Measurements from ENCODE around the gene NELFA. TPM values are rescaled to one million over a fixed set of nuclear protein-coding genes. Genes with fewer than 3 reads are reported as not detected.
"Not testable (repeated sequence)": the region's sequence is repeated elsewhere in the genome, so short reads cannot be mapped to it uniquely, and the experiment has no call there.

Gene NELFA
- total and polyA plus RNA-seq, 4 donors = 14.0 to 54.5 (median 36.9) TPM

DNA sequence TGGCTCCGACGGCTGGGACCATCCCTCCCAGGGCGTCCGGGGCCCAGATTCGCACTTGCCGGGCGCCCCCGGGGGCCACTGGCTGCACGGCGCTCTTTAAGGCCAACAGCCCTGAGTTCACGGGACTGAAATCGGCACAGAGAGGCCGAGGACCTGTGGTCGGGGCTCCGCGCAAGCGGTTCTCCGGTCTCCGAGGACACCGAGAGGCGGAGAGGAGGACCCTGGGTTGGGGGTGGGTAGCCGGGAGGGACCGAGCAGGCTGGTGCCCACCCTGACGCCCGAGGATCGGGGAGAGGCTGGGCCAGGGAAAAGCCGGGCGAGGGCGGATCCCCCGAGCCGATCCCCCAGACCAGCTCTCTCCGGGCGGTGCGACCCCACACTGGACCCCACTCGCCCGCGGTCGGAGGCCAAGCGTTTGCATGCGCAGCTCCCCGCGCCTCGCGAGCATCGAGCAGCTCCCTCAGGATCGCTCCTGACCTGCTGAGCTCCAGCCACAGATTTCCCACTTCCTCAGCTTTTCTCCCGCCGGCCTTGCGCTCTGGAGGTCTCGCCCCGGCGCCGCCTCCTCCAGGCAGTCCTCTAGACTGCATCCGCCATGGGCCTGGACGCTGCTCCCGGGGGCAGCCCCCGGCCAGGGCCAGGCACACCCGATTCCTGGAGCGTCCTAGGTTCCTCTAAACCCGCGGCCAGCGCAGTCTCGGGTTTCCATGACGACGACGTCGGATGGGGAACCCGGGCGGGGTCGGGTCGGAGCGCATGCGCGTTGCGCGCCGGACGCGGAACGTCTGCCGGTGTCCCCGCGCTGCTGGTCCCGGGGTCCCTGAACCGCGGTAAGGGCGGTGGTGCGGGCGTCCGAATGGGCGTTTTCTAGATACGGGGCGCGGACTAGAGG is 32.7 kb upstream of the NELFA start:
- WGBS (ENCODE audit: insufficient coverage) = under 1% methylated on average over 94 of the region's 94 CpGs
- no peak overlapping the region for H3K27ac ChIP-seq (ENCODE audit: low read depth, low read length)

DNA sequence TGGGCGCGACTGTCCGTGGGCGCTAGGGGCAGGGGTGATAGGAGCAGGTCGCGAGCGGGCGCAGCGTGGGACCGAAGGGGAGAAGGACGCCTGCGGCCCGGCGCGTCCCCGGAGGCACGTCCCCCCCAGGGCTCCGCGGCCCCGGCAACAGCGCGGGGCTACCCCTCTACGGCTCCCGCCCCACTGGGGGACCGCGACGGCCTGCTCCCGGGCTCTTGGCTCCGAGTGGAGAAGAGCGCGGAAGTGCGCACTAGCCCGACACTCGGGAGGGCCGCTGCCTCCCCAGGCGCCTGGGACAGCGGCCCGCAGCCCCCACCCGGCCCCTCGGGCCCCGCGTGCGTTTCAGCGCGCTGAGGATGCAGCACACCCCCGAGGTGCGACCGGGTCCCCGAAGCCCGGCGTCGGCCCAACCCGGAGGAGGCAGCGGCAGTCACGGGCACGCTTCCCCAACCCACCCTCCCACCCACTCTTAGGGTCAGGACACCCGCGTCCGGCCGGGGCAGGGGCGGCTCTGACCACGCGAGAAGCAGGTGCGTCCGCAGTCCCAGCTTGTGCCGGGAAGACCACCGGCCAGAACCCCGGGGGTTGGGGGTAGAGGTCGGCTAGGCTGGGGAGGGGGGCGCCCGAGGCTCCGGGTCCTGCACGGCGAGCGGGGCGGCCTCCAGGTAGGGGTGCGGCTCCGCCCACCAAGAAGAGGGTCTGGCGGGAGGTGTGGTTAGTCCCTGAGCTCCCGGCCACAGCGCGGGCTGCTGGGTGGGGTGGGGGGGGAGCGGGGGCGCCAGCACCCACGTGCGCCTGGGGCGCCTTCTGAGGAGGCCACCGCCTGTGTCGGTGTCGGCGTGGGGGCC is 31.8 kb upstream of the NELFA start:
- Histone ChIP-seq H3K27ac (ENCODE audit: low read depth, low read length) (no peak overlapping the region), H3K4me3 (ENCODE audit: low read depth, low read length) (peak overlapping the region; percentile 71), H3K9me3 (ENCODE audit: control insufficient read depth, insufficient read depth, low read length) (no peaks in the 10 kb centered on the region), H3K4me1 (ENCODE audit: control insufficient read depth, insufficient read depth, low read length) (peaks cover 38% of the 10 kb centered on the region), H3K36me3 (ENCODE audit: control insufficient read depth, insufficient read depth, low read length) (peaks cover 25% of the 10 kb centered on the region), H3K27me3 (ENCODE audit: control insufficient read depth, insufficient read depth, low read length) (peaks cover 10% of the 10 kb centered on the region)
- 3% methylated on average over 73 of the region's 91 CpGs for WGBS (ENCODE audit: insufficient coverage)
- peak in 1 of 6 donors; percentile 3 for DNase-seq (ENCODE audit: low read depth in 4 of 6, low spot score in 6 of 6)

More for the DNA sequence above, 32.7 kb upstream of the NELFA start:
- peaks cover 10% of the 10 kb centered on the region for H3K27me3 ChIP-seq (ENCODE audit: control insufficient read depth, insufficient read depth, low read length)
- no peaks in the 10 kb centered on the region for H3K9me3 ChIP-seq (ENCODE audit: control insufficient read depth, insufficient read depth, low read length)
- peaks cover 43% of the 10 kb centered on the region for H3K4me1 ChIP-seq (ENCODE audit: control insufficient read depth, insufficient read depth, low read length)
- DNase-seq (ENCODE audit: low read depth in 4 of 6, low spot score in 6 of 6) = peak; percentile 72 to 96 (median 74)
- peak overlapping the region; percentile 71 for H3K4me3 ChIP-seq (ENCODE audit: low read depth, low read length)
- peaks cover 25% of the 10 kb centered on the region for H3K36me3 ChIP-seq (ENCODE audit: control insufficient read depth, insufficient read depth, low read length)

DNA sequence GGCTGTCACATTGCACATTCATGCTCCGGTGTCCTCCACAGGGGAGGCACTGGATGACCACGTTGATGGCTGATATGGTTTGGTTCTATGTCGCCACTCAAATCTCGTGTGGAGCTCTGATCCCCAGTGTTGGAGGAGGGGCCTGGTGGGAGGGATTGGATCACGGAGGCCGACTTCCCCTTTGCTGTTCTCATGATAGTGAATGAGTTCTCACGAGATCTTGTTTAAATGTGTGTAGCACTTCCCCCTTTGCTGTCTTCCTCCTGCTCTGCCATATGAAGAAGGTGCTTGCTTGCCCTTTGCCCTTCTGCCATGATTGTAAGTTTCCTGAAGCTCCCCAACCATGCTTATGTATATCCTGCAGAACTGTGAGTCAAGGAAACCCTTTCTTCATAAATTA is 28.1 kb upstream of the NELFA start:
- 84% methylated on average over 6 of the region's 7 CpGs for WGBS (ENCODE audit: insufficient coverage)
- Histone ChIP-seq H3K27ac (ENCODE audit: low read depth, low read length) (no peak overlapping the region), H3K4me3 (ENCODE audit: low read depth, low read length) (no peak overlapping the region), H3K4me1 (ENCODE audit: control insufficient read depth, insufficient read depth, low read length) (peaks cover 15% of the 10 kb centered on the region), H3K36me3 (ENCODE audit: control insufficient read depth, insufficient read depth, low read length) (peaks cover 5% of the 10 kb centered on the region), H3K27me3 (ENCODE audit: control insufficient read depth, insufficient read depth, low read length) (peaks cover 10% of the 10 kb centered on the region), H3K9me3 (ENCODE audit: control insufficient read depth, insufficient read depth, low read length) (no peaks in the 10 kb centered on the region)
- no peak for DNase-seq (ENCODE audit: low read depth in 4 of 6, low spot score in 6 of 6)

DNA sequence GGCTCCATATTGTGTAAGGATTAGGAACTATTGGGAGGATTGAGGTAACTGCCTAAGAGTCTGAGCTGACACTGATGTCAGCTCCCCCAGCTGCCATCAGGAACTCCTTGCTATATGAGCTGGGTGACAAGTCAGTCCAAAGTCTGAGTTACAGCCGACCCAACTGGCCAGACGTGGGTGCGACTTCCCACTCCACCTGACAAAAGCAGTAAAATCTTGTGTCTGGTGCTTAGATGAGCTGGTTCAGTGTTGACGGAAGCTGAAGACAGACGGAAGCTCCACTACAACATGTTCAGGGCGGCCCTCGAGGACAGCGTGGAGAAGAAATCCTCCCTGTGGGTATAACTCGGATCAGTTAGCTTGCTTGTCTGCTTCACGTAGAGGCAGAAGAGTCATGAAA is 27.6 kb upstream of the NELFA start:
- no peak for DNase-seq (ENCODE audit: low read depth in 4 of 6, low spot score in 6 of 6)
- 93% methylated on average over 5 of the region's 10 CpGs for WGBS (ENCODE audit: insufficient coverage)
- H3K36me3 ChIP-seq (ENCODE audit: control insufficient read depth, insufficient read depth, low read length) = peaks cover 5% of the 10 kb centered on the region
- H3K9me3 ChIP-seq (ENCODE audit: control insufficient read depth, insufficient read depth, low read length) = no peaks in the 10 kb centered on the region
- H3K27ac ChIP-seq (ENCODE audit: low read depth, low read length) = no peak overlapping the region
- H3K4me1 ChIP-seq (ENCODE audit: control insufficient read depth, insufficient read depth, low read length) = peaks cover 11% of the 10 kb centered on the region
- H3K4me3 ChIP-seq (ENCODE audit: low read depth, low read length) = no peak overlapping the region
- H3K27me3 ChIP-seq (ENCODE audit: control insufficient read depth, insufficient read depth, low read length) = peaks cover 6% of the 10 kb centered on the region

DNA sequence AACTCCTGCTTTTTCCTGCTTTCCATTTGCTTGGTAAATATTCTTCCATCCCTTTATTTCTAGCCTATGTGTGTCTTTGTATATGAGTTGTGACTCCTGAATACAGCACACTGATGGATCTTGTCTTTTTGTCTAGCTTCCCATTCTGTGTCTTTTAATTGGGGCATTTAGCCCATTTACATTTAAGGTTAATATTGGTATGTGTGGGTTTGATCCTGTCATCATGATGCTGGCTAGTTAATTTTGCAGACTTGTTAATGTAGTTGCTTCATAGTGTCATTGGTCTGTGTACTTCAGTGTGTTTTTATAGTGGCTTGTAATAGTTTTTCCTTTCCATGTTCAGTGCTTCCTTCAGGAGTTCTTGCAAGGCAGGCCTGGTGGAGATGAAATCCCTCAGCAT is 22.4 kb upstream of the NELFA start:
- H3K4me1 ChIP-seq (ENCODE audit: control insufficient read depth, insufficient read depth, low read length); H3K9me3 ChIP-seq (ENCODE audit: control insufficient read depth, insufficient read depth, low read length); H3K27ac ChIP-seq (ENCODE audit: low read depth, low read length); H3K4me3 ChIP-seq (ENCODE audit: low read depth, low read length); H3K27me3 ChIP-seq (ENCODE audit: control insufficient read depth, insufficient read depth, low read length); DNase-seq (ENCODE audit: low read depth in 4 of 6, low spot score in 6 of 6); H3K36me3 ChIP-seq (ENCODE audit: control insufficient read depth, insufficient read depth, low read length): not testable (repeated sequence)

DNA sequence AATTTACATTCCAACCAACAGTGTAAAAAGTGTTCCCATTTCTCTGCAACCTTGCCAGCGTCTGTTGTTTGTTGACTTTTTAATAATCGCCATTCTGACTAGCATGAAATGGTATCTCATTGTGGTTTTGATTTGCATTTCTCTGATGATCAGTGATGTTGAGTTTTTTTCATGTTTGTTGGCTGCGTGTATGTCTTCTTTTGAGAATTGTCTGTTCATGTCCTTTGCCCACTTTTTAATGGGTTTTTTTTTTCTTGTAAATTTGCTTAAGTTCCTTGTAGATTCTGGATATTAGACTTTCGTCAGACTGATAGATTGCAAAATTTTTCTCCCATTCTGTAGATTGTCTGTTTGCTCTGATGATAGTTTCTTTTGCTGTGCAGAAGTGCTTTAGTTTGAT is 18.3 kb upstream of the NELFA start:
- not testable (repeated sequence) for H3K27me3 ChIP-seq (ENCODE audit: control insufficient read depth, insufficient read depth, low read length); H3K4me1 ChIP-seq (ENCODE audit: control insufficient read depth, insufficient read depth, low read length); H3K27ac ChIP-seq (ENCODE audit: low read depth, low read length); H3K4me3 ChIP-seq (ENCODE audit: low read depth, low read length); H3K9me3 ChIP-seq (ENCODE audit: control insufficient read depth, insufficient read depth, low read length); DNase-seq (ENCODE audit: low read depth in 4 of 6, low spot score in 6 of 6); H3K36me3 ChIP-seq (ENCODE audit: control insufficient read depth, insufficient read depth, low read length)
- WGBS (ENCODE audit: insufficient coverage) = 94% methylated on average over 2 of the region's 4 CpGs

DNA sequence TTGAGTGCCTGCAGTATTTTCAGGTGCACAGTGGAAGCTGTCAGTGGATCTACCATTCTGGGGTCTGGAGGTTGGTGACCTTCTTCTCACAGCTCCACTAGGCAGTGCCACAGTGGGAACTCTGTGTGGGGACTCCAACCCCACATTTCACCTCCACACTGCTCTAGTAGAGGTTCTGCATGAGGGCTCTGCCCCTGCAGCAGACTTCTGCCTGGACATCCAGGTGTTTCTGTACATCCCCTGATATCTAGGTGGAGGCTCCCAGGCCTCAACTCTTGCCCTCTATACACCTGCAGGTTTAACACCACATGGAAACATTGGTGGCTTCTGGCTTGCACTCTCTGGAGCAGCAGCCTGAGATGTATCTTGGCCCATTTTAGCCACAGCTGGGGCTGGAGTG is 17.0 kb upstream of the NELFA start:
- Histone ChIP-seq H3K27ac (ENCODE audit: low read depth, low read length) (no peak overlapping the region), H3K27me3 (ENCODE audit: control insufficient read depth, insufficient read depth, low read length) (no peaks in the 10 kb centered on the region), H3K9me3 (ENCODE audit: control insufficient read depth, insufficient read depth, low read length) (peaks cover 1% of the 10 kb centered on the region), H3K4me1 (ENCODE audit: control insufficient read depth, insufficient read depth, low read length) (no peaks in the 10 kb centered on the region), H3K36me3 (ENCODE audit: control insufficient read depth, insufficient read depth, low read length) (no peaks in the 10 kb centered on the region), H3K4me3 (ENCODE audit: low read depth, low read length) (no peak overlapping the region)
- DNase-seq (ENCODE audit: low read depth in 4 of 6, low spot score in 6 of 6) = no peak

DNA sequence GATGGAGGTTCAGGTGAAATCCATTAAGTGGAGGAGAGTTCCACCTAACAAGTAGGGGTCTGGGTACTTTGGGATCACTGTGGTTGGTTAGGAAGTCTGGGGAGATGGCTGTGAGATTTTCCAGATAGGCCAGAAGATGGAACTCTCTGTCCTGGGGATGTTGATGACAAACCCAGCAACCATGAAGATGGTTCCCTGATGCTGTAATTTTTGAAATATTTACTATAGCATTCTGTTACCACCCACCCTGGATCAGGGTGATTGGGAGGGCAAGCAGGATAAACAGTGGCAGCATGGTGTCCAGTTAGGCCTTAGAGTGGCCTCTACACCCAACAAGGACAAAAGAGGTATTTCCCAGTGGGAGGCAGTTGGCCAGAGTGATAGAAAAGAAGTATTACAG is 15.9 kb upstream of the NELFA start:
- no peaks in the 10 kb centered on the region for H3K36me3 ChIP-seq (ENCODE audit: control insufficient read depth, insufficient read depth, low read length)
- H3K4me3 ChIP-seq (ENCODE audit: low read depth, low read length) = no peak overlapping the region
- H3K27ac ChIP-seq (ENCODE audit: low read depth, low read length) = no peak overlapping the region
- H3K27me3 ChIP-seq (ENCODE audit: control insufficient read depth, insufficient read depth, low read length) = no peaks in the 10 kb centered on the region
- H3K4me1 ChIP-seq (ENCODE audit: control insufficient read depth, insufficient read depth, low read length) = no peaks in the 10 kb centered on the region
- peaks cover 1% of the 10 kb centered on the region for H3K9me3 ChIP-seq (ENCODE audit: control insufficient read depth, insufficient read depth, low read length)
- DNase-seq (ENCODE audit: low read depth in 4 of 6, low spot score in 6 of 6) = no peak

DNA sequence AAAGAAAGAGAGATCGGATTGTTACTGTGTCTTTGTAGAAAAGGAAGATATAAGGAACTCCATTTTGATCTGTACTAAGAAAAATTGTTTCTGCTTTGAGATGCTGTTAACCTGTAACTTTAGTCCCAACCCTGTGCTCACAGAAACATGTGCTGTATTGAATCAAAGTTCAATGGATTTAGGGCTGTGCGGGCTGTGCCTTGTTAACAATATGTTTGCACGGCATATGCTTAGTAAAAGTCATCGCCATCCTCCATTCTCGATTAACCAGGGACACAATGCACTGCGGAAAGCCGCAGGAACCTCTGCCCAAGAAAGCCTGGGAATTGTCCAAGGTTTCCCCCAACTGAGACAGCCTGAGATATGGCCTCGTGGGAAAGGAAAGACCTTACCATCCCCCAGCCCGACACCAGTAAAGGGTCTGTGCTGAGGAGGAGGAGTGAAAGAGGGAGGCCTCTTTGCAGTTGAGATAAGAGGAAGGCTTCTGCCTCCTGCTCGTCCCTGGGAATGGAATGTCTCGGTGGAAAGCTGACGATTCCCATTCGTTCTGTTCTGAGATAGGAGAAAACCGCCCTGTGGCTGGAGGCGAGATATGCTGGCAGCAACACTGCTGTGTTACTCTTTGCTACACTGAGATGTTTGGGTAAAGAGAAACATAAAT is 12.7 kb upstream of the NELFA start:
- H3K27me3 ChIP-seq (ENCODE audit: control insufficient read depth, insufficient read depth, low read length); H3K27ac ChIP-seq (ENCODE audit: low read depth, low read length); H3K9me3 ChIP-seq (ENCODE audit: control insufficient read depth, insufficient read depth, low read length); H3K4me1 ChIP-seq (ENCODE audit: control insufficient read depth, insufficient read depth, low read length); H3K4me3 ChIP-seq (ENCODE audit: low read depth, low read length); DNase-seq (ENCODE audit: low read depth in 4 of 6, low spot score in 6 of 6); H3K36me3 ChIP-seq (ENCODE audit: control insufficient read depth, insufficient read depth, low read length): not testable (repeated sequence)
- 14% methylated on average over 7 of the region's 15 CpGs for WGBS (ENCODE audit: insufficient coverage)
